A549 (cell line): ENCODE results near the gene RFPL2.

Experiments used
- CEBPB ChIP-seq, 2 experiments: fragments of >200 bp in 1 of 2; sonication (Bioruptor Twin) in 1 of 2; formaldehyde crosslinking in 1 of 2; IDR thresholded peaks; 2 replicates each; pipeline ENCODE4 v1.6.1; 2012 to 2016
- CHD4 ChIP-seq: fragments of 200-600 bp; sonication (generic); IDR thresholded peaks from 2 replicates; pipeline ENCODE4 v1.6.1; 2016; ENCODE audit warnings: antibody characterized with exemption, mild to moderate bottlenecking, borderline replicate concordance
- EHF ChIP-seq: fragments of 250-450 bp; sonication (Bioruptor Pico); IDR thresholded peaks from 2 replicates; pipeline ENCODE4 v1.5.0; 2020; ENCODE audit warnings: mild to moderate bottlenecking
- HOXB13 ChIP-seq: fragments of 250-450 bp; sonication (Bioruptor Pico); IDR thresholded peaks from 2 replicates; pipeline ENCODE4 v1.5.0; 2020; ENCODE audit warnings: low read depth, mild to moderate bottlenecking, moderate library complexity
- KDM1A ChIP-seq: fragments of 200-600 bp; sonication (generic); IDR thresholded peaks from 2 replicates; pipeline ENCODE4 v1.6.1; 2016; ENCODE audit warnings: low read depth, mild to moderate bottlenecking
- KDM5A ChIP-seq: fragments of 200-600 bp; sonication (generic); IDR thresholded peaks from 2 replicates; pipeline ENCODE4 v1.6.1; 2016; ENCODE audit warnings: antibody characterized with exemption, mild to moderate bottlenecking
- MYC ChIP-seq: IDR thresholded peaks from 2 replicates; pipeline ENCODE4 v1.6.1; 2012; ENCODE audit warnings: mild to moderate bottlenecking, inconsistent platforms, low read length, improper control_type of control experiment, borderline replicate concordance
- POLR2A ChIP-seq: IDR thresholded peaks from 2 replicates; pipeline ENCODE4 v1.6.1; 2012; ENCODE audit warnings: mild to moderate bottlenecking, low read length
- POLR2AphosphoS2 ChIP-seq: conservative IDR thresholded peaks from 2 replicates; pipeline ENCODE4 v1.6.1; 2012; ENCODE audit warnings: low read length, improper control_type of control experiment, inconsistent platforms
- RAD21 ChIP-seq, 2 experiments: fragments of >200 bp in 1 of 2; sonication (Bioruptor Twin) in 1 of 2; formaldehyde crosslinking in 1 of 2; IDR thresholded peaks in 1 of 2; conservative IDR thresholded peaks in 1 of 2; 2 replicates in 1 of 2; 3 replicates in 1 of 2; pipeline ENCODE4 v1.6.1; 2012 to 2018; ENCODE audit warnings: inconsistent platforms in 1 of 2
- SREBF2 ChIP-seq: fragments of 450-650 bp; IDR thresholded peaks from 2 replicates; pipeline ENCODE4 v1.6.1; 2014; ENCODE audit warnings: mild to moderate bottlenecking, moderate library complexity
- TF ChIP-seq, protein P1 (sequence below): fragments of >200 bp; sonication (Bioruptor Twin); formaldehyde crosslinking; IDR thresholded peaks from 3 replicates; pipeline ENCODE4 v1.5.1; 2016
- TF ChIP-seq, protein P2 (sequence below): fragments of 200-600 bp; sonication (generic); IDR thresholded peaks from 2 replicates; pipeline ENCODE4 v1.6.1; 2016; ENCODE audit warnings: antibody characterized with exemption, mild to moderate bottlenecking, moderate library complexity
- TF ChIP-seq, protein P3 (sequence below): fragments of 150-350 bp; IDR thresholded peaks from 2 replicates; pipeline ENCODE4 v1.6.1; 2014; ENCODE audit warnings: low read depth, mild to moderate bottlenecking, low read length

DNA sequence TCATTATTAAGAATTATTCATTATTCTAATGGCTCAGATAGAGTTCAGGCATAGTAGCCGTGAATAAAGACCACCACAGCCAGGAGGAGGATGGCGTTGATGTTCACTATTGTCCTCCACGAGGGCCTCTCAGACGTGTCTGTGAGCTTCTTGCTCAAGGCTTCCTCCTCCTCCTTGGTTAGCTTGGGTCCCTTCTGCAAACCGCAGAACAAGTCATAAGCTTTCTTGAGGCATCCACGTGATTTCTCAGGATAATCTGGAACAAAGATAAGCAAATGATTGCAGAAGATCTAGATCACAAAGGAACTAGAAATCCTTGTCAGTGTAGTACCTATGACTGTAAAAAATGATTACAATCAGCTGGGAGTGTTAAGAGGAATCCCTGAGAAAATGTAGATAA is 13.6 kb upstream of the RFPL2 start:
- TF ChIP-seq, protein P1, sequence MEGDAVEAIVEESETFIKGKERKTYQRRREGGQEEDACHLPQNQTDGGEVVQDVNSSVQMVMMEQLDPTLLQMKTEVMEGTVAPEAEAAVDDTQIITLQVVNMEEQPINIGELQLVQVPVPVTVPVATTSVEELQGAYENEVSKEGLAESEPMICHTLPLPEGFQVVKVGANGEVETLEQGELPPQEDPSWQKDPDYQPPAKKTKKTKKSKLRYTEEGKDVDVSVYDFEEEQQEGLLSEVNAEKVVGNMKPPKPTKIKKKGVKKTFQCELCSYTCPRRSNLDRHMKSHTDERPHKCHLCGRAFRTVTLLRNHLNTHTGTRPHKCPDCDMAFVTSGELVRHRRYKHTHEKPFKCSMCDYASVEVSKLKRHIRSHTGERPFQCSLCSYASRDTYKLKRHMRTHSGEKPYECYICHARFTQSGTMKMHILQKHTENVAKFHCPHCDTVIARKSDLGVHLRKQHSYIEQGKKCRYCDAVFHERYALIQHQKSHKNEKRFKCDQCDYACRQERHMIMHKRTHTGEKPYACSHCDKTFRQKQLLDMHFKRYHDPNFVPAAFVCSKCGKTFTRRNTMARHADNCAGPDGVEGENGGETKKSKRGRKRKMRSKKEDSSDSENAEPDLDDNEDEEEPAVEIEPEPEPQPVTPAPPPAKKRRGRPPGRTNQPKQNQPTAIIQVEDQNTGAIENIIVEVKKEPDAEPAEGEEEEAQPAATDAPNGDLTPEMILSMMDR: no peak
- TF ChIP-seq, protein P2, sequence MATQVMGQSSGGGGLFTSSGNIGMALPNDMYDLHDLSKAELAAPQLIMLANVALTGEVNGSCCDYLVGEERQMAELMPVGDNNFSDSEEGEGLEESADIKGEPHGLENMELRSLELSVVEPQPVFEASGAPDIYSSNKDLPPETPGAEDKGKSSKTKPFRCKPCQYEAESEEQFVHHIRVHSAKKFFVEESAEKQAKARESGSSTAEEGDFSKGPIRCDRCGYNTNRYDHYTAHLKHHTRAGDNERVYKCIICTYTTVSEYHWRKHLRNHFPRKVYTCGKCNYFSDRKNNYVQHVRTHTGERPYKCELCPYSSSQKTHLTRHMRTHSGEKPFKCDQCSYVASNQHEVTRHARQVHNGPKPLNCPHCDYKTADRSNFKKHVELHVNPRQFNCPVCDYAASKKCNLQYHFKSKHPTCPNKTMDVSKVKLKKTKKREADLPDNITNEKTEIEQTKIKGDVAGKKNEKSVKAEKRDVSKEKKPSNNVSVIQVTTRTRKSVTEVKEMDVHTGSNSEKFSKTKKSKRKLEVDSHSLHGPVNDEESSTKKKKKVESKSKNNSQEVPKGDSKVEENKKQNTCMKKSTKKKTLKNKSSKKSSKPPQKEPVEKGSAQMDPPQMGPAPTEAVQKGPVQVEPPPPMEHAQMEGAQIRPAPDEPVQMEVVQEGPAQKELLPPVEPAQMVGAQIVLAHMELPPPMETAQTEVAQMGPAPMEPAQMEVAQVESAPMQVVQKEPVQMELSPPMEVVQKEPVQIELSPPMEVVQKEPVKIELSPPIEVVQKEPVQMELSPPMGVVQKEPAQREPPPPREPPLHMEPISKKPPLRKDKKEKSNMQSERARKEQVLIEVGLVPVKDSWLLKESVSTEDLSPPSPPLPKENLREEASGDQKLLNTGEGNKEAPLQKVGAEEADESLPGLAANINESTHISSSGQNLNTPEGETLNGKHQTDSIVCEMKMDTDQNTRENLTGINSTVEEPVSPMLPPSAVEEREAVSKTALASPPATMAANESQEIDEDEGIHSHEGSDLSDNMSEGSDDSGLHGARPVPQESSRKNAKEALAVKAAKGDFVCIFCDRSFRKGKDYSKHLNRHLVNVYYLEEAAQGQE: no peak
- TF ChIP-seq HOXB13 (CRISPR knock-in tag) (no peak), POLR2AphosphoS2 (no peak), POLR2A (no peak), SREBF2 (no peak), RAD21 (conservative IDR thresholded peaks at IDR 0.05 in 1 of 2, IDR thresholded peaks at IDR 0.05 in 1 of 2) (no peak), KDM1A (no peak), MYC (no peak), KDM5A (no peak), EHF (CRISPR knock-in tag) (no peak), CHD4 (no peak), CEBPB (IDR thresholded peaks at IDR 0.05) (no peak)
- TF ChIP-seq, protein P3, sequence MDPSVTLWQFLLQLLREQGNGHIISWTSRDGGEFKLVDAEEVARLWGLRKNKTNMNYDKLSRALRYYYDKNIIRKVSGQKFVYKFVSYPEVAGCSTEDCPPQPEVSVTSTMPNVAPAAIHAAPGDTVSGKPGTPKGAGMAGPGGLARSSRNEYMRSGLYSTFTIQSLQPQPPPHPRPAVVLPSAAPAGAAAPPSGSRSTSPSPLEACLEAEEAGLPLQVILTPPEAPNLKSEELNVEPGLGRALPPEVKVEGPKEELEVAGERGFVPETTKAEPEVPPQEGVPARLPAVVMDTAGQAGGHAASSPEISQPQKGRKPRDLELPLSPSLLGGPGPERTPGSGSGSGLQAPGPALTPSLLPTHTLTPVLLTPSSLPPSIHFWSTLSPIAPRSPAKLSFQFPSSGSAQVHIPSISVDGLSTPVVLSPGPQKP: no peak
